HFF-Myc (cell line): ENCODE results near the gene RIN1.

Experiments
- DNase-seq: peaks from one replicate; pipeline ENCODE4 v3.0.0-alpha.2; 2011; ENCODE audit warnings: low read depth; ENCODE audit errors: extremely low read depth
- H3K4me3 ChIP-seq: replicated peaks from 2 replicates; pipeline ENCODE4 v1.5.1; 2011; ENCODE audit warnings: low read depth, mild to moderate bottlenecking, control low read depth, low read length
- TF ChIP-seq, protein P1 (sequence below): IDR thresholded peaks from 2 replicates; pipeline ENCODE4 v1.5.1; 2012; ENCODE audit warnings: mild to moderate bottlenecking, low read depth, low read length, control low read depth; ENCODE audit errors: missing control alignments

Gene RIN1

DNA sequence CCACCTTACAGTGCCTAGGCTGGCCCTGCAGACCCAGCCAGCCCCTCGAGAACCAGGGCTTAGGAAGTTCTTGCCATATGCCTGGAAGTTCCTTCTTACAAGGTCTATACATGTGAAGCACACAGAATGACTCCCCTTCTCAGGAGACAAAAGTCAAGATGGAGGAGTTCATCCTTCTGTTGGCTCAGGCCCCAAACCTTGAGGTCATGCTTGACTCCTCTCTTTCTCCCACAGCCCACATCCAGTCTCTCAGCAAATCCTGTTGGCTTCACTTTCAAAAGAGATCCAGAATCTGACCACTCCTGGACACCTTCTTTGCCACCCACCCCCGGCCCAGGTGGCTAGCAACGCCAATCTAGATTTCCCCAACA is 17.6 kb downstream of the RIN1 start:
- H3K4me3 ChIP-seq: no peak overlapping the region
- TF ChIP-seq, protein P1, sequence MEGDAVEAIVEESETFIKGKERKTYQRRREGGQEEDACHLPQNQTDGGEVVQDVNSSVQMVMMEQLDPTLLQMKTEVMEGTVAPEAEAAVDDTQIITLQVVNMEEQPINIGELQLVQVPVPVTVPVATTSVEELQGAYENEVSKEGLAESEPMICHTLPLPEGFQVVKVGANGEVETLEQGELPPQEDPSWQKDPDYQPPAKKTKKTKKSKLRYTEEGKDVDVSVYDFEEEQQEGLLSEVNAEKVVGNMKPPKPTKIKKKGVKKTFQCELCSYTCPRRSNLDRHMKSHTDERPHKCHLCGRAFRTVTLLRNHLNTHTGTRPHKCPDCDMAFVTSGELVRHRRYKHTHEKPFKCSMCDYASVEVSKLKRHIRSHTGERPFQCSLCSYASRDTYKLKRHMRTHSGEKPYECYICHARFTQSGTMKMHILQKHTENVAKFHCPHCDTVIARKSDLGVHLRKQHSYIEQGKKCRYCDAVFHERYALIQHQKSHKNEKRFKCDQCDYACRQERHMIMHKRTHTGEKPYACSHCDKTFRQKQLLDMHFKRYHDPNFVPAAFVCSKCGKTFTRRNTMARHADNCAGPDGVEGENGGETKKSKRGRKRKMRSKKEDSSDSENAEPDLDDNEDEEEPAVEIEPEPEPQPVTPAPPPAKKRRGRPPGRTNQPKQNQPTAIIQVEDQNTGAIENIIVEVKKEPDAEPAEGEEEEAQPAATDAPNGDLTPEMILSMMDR: no peak
- no peak for DNase-seq

DNA sequence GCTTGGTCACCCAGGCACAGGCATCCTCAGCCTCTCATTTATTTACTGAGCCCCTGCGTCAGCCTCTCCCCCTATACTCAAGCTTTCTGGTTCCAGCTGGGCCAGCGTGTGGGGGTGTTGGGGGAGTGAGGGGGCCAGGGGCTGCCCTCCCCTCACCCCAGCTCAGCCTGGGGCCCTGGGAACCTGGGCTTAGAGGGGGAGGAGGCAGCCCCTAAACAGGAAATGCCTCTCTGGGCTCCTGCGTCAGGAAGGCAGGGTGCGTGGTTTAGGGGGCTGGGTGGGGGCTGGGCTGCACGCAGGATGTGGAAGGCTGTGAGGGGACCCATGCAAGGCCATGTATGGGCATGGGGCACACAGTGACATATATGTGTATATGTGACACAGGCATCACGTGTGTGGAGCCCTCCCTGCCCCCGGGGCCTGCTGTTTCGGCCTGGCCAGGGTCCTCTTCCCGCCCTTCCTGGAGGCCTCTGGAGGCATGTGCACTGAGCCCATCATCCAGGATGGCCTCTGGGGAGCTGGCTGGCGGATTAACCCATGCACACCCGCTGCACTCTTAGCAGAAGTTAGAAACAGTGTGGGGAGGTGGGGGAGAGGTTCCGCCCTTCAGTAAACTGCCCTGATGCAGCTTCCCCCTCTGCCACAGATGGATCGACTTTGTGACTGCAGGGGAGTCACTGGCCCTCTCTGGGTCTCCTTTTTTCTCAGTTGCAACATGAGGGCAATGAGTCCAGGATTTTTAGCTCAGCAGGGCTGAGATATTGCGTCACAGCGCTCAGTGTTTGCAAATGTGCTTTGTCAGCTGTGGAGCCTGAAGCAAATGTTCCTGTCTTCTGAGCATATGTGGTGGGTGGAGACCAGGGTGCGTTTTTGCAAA is 18.3 kb downstream of the RIN1 start:
- peak overlapping the region; percentile 4; the same call in 1 of the 2 replicates for H3K4me3 ChIP-seq
- TF ChIP-seq, protein P1: no peak
- peak; percentile 57 for DNase-seq

DNA sequence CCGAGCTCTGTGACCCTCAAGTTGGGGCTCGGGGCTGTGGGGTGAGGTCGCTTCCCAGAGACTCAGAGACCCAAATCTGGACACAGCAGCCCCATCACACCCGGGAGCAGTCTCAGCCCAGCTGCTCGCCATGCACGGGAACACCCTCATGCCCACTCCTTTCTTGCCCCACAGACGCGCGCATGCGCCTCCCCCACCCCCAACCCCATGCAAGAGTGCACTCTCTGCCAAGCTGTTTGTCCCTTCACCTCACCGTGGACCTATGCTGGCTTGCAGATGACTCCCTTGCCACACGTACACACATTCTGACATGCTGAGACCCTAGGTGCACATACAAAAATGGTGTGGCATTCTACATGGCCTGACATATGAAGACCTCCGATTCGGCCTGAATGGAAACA is 18.9 kb downstream of the RIN1 start:
- DNase-seq: peak; percentile 36
- TF ChIP-seq, protein P1: no peak
- no peak overlapping the region; the same call in 1 of the 2 replicates for H3K4me3 ChIP-seq

DNA sequence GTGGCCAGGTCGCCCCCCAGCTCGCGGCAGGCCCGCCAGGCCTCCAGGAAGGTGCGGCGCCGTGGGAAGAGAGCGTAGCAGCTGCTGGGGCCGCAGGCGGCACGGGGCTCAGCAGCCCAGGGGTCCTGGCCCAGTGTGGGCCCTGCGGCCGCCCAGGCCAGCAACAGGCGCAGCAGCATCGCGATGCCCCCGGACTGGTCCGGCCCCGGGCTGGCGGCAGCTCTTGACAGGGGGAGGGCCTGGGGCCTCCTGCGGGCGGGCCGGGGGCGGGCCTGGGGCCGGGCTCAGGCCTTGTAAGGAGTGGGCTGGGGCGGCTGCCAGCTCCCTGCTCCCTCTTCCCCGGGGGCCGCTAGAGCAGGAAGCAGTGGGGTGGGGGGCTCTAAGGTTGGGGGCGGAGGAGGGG is 19.4 kb downstream of the RIN1 start, which contains the start of gene CD248:
TSS of gene CD248 (minus strand) at position 196 of the 403 bp plus-strand sequence. CDS start at position 179, 17 bp downstream.
- TF ChIP-seq, protein P1: no peak
- H3K4me3 ChIP-seq: peak within 1 kb of the TSS; percentile 58
- no peak for DNase-seq

DNA sequence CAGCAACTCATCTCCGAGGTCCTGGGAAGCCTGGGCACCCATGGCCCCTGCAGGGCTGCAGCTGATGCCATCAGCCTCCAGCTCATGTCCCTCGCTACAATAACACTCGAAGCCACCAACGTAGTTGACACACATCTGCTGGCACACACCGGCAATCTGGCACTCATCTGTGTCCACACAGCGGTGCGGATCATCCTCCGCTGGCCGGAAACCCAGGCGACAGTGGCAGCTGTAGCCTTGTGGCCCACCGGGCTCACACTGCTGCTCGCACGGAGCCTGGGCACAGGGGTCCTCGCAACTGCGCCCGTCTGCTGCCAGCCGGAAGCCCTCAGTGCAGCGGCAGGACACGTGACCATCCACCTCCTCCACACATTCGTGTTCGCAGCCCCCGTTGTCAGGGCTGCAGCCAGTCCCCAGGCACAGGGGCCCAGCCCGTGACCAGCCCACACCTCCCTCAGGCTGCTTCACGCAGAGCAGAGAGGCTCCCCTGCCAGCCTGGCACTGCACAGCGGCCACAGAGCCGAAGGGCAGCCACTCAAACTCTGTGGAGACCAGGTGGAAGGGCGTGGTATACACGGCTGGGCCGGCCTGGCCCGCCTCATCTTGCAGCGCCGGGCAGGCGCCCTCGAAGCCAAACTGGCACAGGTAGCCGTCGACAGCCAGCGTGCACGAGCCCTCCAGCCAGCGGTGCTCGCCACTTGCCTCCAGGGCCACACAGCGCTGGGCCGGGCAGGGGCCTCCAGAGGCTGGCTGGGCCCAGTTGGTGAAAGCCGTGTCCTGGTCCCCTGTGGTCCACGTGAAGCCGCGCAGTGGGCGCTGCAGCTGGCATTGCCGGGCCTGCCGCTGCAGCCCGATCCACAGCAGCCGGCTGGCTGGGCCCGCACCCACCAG is 20.1 kb downstream of the RIN1 start:
- TF ChIP-seq, protein P1: no peak
- no peak for DNase-seq
- H3K4me3 ChIP-seq: peak overlapping the region; percentile 58

DNA sequence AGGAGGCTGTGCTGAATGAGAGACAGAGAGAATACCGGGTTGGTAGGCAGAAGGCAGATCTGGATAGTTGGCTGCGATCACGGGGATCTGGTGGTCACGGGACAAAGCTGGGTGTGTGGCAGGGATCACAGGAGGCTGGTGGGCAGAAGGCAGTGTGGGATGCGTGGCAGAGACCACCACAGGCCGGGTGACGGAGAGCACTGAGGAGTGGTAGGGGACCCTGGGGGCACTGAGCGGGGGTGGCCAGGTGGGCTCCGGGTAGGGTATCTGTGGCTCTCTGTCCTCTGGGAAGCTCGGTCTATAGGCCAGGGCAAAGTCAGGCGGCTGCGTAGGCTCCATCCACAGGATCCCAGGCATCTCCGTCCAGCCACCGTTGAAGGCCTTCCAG is 20.7 kb downstream of the RIN1 start:
- H3K4me3 ChIP-seq: peak overlapping the region; percentile 58
- TF ChIP-seq, protein P1: no peak
- DNase-seq: no peak
